ENCODE data around the gene GJB3. TPM values are rescaled to one million over a fixed set of nuclear protein-coding genes. Genes with fewer than 3 reads are reported as not detected.

The GJB3 gene
- total and polyA plus RNA-seq, 7 experiments from 2014 or later, result not detected

GRCh38 chr1:34784751-34785221, 3.8 kb downstream of the GJB3 start:
- H3K9me3 Mint-ChIP-seq, result no peaks in the 10 kb centered on the region
- ChIA-PET CTCF (interaction anchor here (0.6 kb wide), 1 partner anchor 963 kb away, joined by 3 read pairs; no protein-coding TSS in a partner anchor), POLR2A (no interaction called here)
- Histone ChIP-seq H3K4me3 (ENCODE audit: low read length) (no peak overlapping the region), H3K27ac (ENCODE audit: low read depth, low read length) (no peak overlapping the region), H3K27me3 (ENCODE audit: control insufficient read depth in 2 of 2, insufficient read depth in 2 of 2, low read length in 2 of 2) (no peaks in the 10 kb centered on the region), H3K9me3 (ENCODE audit: control insufficient read depth in 2 of 3, low read length in 3 of 3) (no peaks in the 10 kb centered on the region), H3K36me3 (ENCODE audit: control insufficient read depth in 2 of 3, insufficient read depth in 3 of 3, low read length in 3 of 3) (no peaks in the 10 kb centered on the region), H3K4me1 (ENCODE audit: control insufficient read depth in 2 of 2, insufficient read depth in 2 of 2, low read length in 2 of 2) (no peaks in the 10 kb centered on the region)
- intact Hi-C loops (cut with micrococcal nuclease), result loop anchor here in 1 of 2 donors (5.0 kb wide), 1 partner anchor 203 kb away; the partner anchor contains the start of gene TMEM35B
- no peak overlapping the region for H3K27ac Mint-ChIP-seq
- H3K4me3 Mint-ChIP-seq, result peak overlapping the region in 1 of 10 donors; percentile 11
- DNase-seq, result no peak
- peaks cover 0 to 11% (median 0%) of the 10 kb centered on the region in 7 donors for H3K4me1 Mint-ChIP-seq
- peaks cover 33 to 57% (median 41%) of the 10 kb centered on the region in 5 donors for H3K27me3 Mint-ChIP-seq
- no peak for ATAC-seq
- H3K36me3 Mint-ChIP-seq, result no peaks in the 10 kb centered on the region

DNA sequence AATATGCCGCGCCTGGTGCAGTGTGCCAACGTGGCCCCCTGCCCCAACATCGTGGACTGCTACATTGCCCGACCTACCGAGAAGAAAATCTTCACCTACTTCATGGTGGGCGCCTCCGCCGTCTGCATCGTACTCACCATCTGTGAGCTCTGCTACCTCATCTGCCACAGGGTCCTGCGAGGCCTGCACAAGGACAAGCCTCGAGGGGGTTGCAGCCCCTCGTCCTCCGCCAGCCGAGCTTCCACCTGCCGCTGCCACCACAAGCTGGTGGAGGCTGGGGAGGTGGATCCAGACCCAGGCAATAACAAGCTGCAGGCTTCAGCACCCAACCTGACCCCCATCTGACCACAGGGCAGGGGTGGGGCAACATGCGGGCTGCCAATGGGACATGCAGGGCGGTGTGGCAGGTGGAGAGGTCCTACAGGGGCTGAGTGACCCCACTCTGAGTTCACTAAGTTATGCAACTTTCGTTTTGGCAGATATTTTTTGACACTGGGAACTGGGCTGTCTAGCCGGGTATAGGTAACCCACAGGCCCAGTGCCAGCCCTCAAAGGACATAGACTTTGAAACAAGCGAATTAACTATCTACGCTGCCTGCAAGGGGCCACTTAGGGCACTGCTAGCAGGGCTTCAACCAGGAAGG, 4.3 kb downstream of the GJB3 start:
- DNase-seq (no peak), ATAC-seq (no peak)
- Histone ChIP-seq H3K4me1 (ENCODE audit: control insufficient read depth in 2 of 2, insufficient read depth in 2 of 2, low read length in 2 of 2) (no peaks in the 10 kb centered on the region), H3K36me3 (ENCODE audit: control insufficient read depth in 2 of 3, insufficient read depth in 3 of 3, low read length in 3 of 3) (no peaks in the 10 kb centered on the region), H3K9me3 (ENCODE audit: control insufficient read depth in 2 of 3, low read length in 3 of 3) (no peaks in the 10 kb centered on the region), H3K27me3 (ENCODE audit: control insufficient read depth in 2 of 2, insufficient read depth in 2 of 2, low read length in 2 of 2) (no peaks in the 10 kb centered on the region), H3K27ac (ENCODE audit: low read depth, low read length) (no peak overlapping the region), H3K4me3 (ENCODE audit: low read length) (no peak overlapping the region)
- ChIA-PET CTCF (interaction anchor here (0.6 kb wide), 1 partner anchor 962 kb away, joined by 3 read pairs; no protein-coding TSS in a partner anchor), POLR2A (no interaction called here)
- peaks cover 0 to 11% (median 0%) of the 10 kb centered on the region in 7 donors for H3K4me1 Mint-ChIP-seq
- intact Hi-C loops (cut with micrococcal nuclease), result loop anchor here in 1 of 2 donors (5.0 kb wide), 1 partner anchor 202 kb away; the partner anchor contains the start of gene TMEM35B
- no peak overlapping the region for H3K27ac Mint-ChIP-seq
- peaks cover 27 to 59% (median 37%) of the 10 kb centered on the region in 5 donors for H3K27me3 Mint-ChIP-seq
- peak overlapping the region in 1 of 10 donors; percentile 11 for H3K4me3 Mint-ChIP-seq
- H3K36me3 Mint-ChIP-seq, result no peaks in the 10 kb centered on the region
- H3K9me3 Mint-ChIP-seq, result peaks cover 0 to under 1% (median 0%) of the 10 kb centered on the region in 11 donors

- H3K4me3 ChIP-seq (ENCODE audit: low read length), result no peak overlapping the region
- no peaks in the 10 kb centered on the region for H3K4me1 ChIP-seq (ENCODE audit: control insufficient read depth in 2 of 2, insufficient read depth in 2 of 2, low read length in 2 of 2)
- no peak for DNase-seq
- POLR2A ChIA-PET, result no interaction called here
- no peaks in the 10 kb centered on the region for H3K9me3 ChIP-seq (ENCODE audit: control insufficient read depth in 2 of 3, low read length in 3 of 3)
- no peak for ATAC-seq
- peaks cover 0 to 2% (median 0%) of the 10 kb centered on the region in 11 donors for H3K9me3 Mint-ChIP-seq
- no peak overlapping the region for H3K27ac Mint-ChIP-seq
- CTCF ChIA-PET, result interaction anchor here (1.1 to 1.4 kb wide), 4 partner anchors 12 to 83 kb away, joined by 3 to 5 read pairs (median 4); no protein-coding TSS in a partner anchor
- H3K27ac ChIP-seq (ENCODE audit: low read depth, low read length), result no peak overlapping the region
- peaks cover 0 to 14% (median 0%) of the 10 kb centered on the region in 7 donors for H3K4me1 Mint-ChIP-seq
- no peaks in the 10 kb centered on the region for H3K36me3 ChIP-seq (ENCODE audit: control insufficient read depth in 2 of 3, insufficient read depth in 3 of 3, low read length in 3 of 3)
- no peak overlapping the region for H3K4me3 Mint-ChIP-seq
- peaks cover 22 to 53% (median 39%) of the 10 kb centered on the region in 5 donors for H3K27me3 Mint-ChIP-seq
- H3K27me3 ChIP-seq (ENCODE audit: control insufficient read depth in 2 of 2, insufficient read depth in 2 of 2, low read length in 2 of 2), result no peaks in the 10 kb centered on the region
- intact Hi-C loops (cut with micrococcal nuclease), result loop anchor here (1.0 to 5.0 kb wide), 3 partner anchors 66 to 201 kb away; partner anchors contain the start of gene TMEM35B (in 1 of the 2)
- no peaks in the 10 kb centered on the region for H3K36me3 Mint-ChIP-seq
These were observed 5.0 kb downstream of the GJB3 start for GRCh38 chr1:34785875-34786470.

DNA sequence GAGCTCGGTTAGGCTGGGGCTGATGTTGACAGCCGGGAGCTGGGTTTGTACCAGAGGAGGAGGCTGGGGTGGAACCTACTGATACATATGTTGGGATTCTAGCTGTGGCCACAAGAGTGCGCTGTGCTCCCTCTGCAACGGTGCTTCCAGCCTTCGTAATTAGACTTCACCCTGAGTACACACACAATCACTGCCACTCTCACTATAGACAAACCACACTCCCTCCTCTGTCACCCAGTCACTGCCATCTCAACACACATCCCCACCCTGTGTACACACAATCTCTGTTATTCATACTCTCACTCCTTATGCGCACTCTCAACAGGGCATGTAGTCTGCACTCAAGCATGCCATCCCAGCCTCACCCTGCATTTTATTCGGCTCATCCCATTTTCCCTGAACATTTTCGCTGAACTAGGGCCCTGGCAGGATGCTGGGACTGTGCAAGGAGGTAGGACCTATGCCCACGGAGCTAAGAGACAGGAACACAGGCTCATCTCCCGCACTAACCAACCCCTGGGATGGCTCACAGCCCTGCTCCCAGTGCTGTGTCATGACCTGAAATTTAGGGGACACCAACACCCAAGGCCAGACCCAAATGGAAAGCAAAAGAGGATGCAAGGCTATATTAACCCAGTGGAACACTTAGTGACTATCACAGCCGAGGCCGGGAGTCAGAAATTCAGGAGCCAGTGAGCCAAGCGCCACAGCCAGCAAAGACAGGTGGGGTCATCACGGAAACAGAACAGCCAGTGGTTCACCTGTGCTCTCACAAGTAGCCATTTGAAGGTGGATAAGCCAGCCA, 5.7 kb downstream of the GJB3 start:
- Histone ChIP-seq H3K4me3 (ENCODE audit: low read length) (no peak overlapping the region), H3K9me3 (ENCODE audit: control insufficient read depth in 2 of 3, low read length in 3 of 3) (no peaks in the 10 kb centered on the region), H3K27me3 (ENCODE audit: control insufficient read depth in 2 of 2, insufficient read depth in 2 of 2, low read length in 2 of 2) (no peaks in the 10 kb centered on the region), H3K36me3 (ENCODE audit: control insufficient read depth in 2 of 3, insufficient read depth in 3 of 3, low read length in 3 of 3) (no peaks in the 10 kb centered on the region), H3K4me1 (ENCODE audit: control insufficient read depth in 2 of 2, insufficient read depth in 2 of 2, low read length in 2 of 2) (no peaks in the 10 kb centered on the region), H3K27ac (ENCODE audit: low read depth, low read length) (no peak overlapping the region)
- no peak overlapping the region for H3K27ac Mint-ChIP-seq
- peaks cover 0 to 2% (median 0%) of the 10 kb centered on the region in 11 donors for H3K9me3 Mint-ChIP-seq
- ChIA-PET POLR2A (no interaction called here), CTCF (interaction anchor here (0.6 to 1.4 kb wide), 5 partner anchors 11 to 516 kb away, joined by 3 to 5 read pairs (median 4); no protein-coding TSS in a partner anchor)
- DNase-seq (peak; percentile 28 to 59 (median 47)), ATAC-seq (peak; percentile 88)
- H3K36me3 Mint-ChIP-seq, result no peaks in the 10 kb centered on the region
- H3K4me1 Mint-ChIP-seq, result peaks cover 0 to 14% (median 3%) of the 10 kb centered on the region in 7 donors
- H3K27me3 Mint-ChIP-seq, result peaks cover 19 to 54% (median 43%) of the 10 kb centered on the region in 5 donors
- intact Hi-C loops (cut with micrococcal nuclease), result loop anchor here (1.0 to 5.0 kb wide), 3 partner anchors 66 to 201 kb away; partner anchors contain the start of gene TMEM35B (in 1 of the 2)
- no peak overlapping the region for H3K4me3 Mint-ChIP-seq

DNA sequence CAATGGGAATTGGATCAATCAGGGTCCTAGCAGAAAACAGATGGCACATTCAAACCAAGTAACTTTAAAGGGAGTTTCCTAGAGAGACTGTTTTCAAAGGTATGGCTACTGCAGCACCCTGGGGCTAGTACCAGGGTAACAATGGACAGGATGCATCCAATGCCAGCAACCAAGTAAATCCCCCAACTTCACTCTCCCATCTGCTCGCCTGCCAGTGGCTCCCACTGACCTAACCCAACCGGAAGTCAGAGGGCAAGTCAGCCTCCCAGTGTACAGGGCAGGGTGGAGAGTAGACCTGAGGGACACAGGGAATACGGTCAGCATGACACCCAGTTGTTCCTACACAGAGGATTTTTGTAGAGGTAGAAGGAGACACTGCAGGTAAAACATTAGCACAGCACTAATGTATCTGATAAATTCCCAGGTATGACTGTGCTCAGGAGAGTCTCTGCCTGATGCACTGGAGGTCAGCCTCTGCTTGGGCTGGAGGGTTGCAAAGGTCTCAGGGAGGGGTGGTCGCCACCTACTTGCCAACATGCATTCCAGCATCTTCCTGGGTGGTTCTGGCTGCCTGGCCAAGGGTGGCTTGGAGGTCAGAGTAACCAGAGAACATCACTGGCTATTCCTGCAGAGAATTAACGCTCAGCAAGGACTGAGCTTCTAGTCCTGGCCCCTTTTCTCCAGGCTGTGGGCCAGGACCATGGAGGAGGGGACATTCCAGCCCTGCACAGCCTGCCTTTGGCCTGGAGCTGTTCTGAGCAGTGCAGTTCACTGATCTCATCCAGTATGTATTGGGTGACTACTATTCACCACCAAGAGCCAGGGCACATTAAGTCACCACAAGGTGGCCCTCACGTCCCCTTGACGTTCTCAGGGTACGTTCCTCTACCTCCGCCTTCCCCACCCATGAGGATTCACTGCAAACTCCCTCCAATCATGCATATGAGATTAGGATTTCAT, 6.7 kb downstream of the GJB3 start:
- Mint-ChIP-seq H3K4me3 (no peak overlapping the region), H3K4me1 (peaks cover 0 to 17% (median 7%) of the 10 kb centered on the region in 7 donors), H3K27me3 (peaks cover 14 to 54% (median 44%) of the 10 kb centered on the region in 5 donors), H3K27ac (no peak overlapping the region), H3K36me3 (no peaks in the 10 kb centered on the region), H3K9me3 (peaks cover 0 to 2% (median 0%) of the 10 kb centered on the region in 11 donors)
- Histone ChIP-seq H3K9me3 (ENCODE audit: control insufficient read depth in 2 of 3, low read length in 3 of 3) (no peaks in the 10 kb centered on the region), H3K4me1 (ENCODE audit: control insufficient read depth in 2 of 2, insufficient read depth in 2 of 2, low read length in 2 of 2) (no peaks in the 10 kb centered on the region), H3K27me3 (ENCODE audit: control insufficient read depth in 2 of 2, insufficient read depth in 2 of 2, low read length in 2 of 2) (no peaks in the 10 kb centered on the region), H3K36me3 (ENCODE audit: control insufficient read depth in 2 of 3, insufficient read depth in 3 of 3, low read length in 3 of 3) (no peaks in the 10 kb centered on the region), H3K27ac (ENCODE audit: low read depth, low read length) (no peak overlapping the region), H3K4me3 (ENCODE audit: low read length) (no peak overlapping the region)
- ChIA-PET POLR2A (no interaction called here), CTCF (interaction anchor here (1.4 kb wide), 2 partner anchors 59 to 65 kb away, joined by 4 to 5 read pairs; no protein-coding TSS in a partner anchor)
- no peak for ATAC-seq
- intact Hi-C loops (cut with micrococcal nuclease), result loop anchor here in 1 of 2 donors (5.0 kb wide), 1 partner anchor 200 kb away; the partner anchor contains the start of gene TMEM35B
- no peak for DNase-seq
